ENCODE results near the gene GREB1.

The GREB1 gene

GRCh38 chr2:11688222-11689069 lies 154.6 kb downstream of the GREB1 start:
- DNase-seq, result peak; percentile 71

GRCh38 chr2:11691076-11691660 lies 157.3 kb downstream of the GREB1 start:
- DNase-seq, result no peak

Data from activated CD4-positive, alpha-beta T cell treated with anti-CD3 and anti-CD28 coated beads for 1 hour (primary cell).